ENCODE measurements around the gene CCNT1.
"Not testable (repeated sequence)": the region's sequence is repeated elsewhere in the genome, so short reads cannot be mapped to it uniquely, and the experiment has no call there.

The CCNT1 gene

GRCh38 chr12:48671231-48671856 lies 45.2 kb downstream of the CCNT1 start:
- Histone ChIP-seq H2AFZ (ENCODE audit: low read depth, low read length) (no peak overlapping the region), H3K9me3 (ENCODE audit: insufficient read depth, low read length) (no peaks in the 10 kb centered on the region), H4K20me1 (ENCODE audit: insufficient read depth, low read length) (no peaks in the 10 kb centered on the region), H3K4me3 (ENCODE audit: low read length) (no peak overlapping the region), H3K79me2 (ENCODE audit: low read length) (peaks cover 33% of the 10 kb centered on the region), H3K9ac (ENCODE audit: low read length) (no peak overlapping the region), H3K4me2 (ENCODE audit: low read length) (no peak overlapping the region), H3K27ac (ENCODE audit: low read length) (no peak overlapping the region), H3K4me1 (ENCODE audit: low read length) (no peaks in the 10 kb centered on the region), H3K36me3 (replicated peaks; ENCODE audit: low read depth, low read length) (peaks cover 42% of the 10 kb centered on the region), H3K27me3 (ENCODE audit: low read depth, low read length) (no peaks in the 10 kb centered on the region)
- TF ChIP-seq EZH2phosphoT487 (IDR thresholded peaks at IDR 0.05; ENCODE audit: low read depth) (no peak), CTCF (IDR thresholded peaks at IDR 0.05; ENCODE audit: low read depth, low read length) (no peak)

GRCh38 chr12:48668996-48669395 lies 47.5 kb downstream of the CCNT1 start:
- H3K4me1 ChIP-seq (ENCODE audit: low read length): no peaks in the 10 kb centered on the region
- no peaks in the 10 kb centered on the region for H4K20me1 ChIP-seq (ENCODE audit: insufficient read depth, low read length)
- H3K9me3 ChIP-seq (ENCODE audit: insufficient read depth, low read length): no peaks in the 10 kb centered on the region
- H3K79me2 ChIP-seq (ENCODE audit: low read length): peaks cover 10% of the 10 kb centered on the region
- H3K27me3 ChIP-seq (ENCODE audit: low read depth, low read length): no peaks in the 10 kb centered on the region
- no peak overlapping the region for H2AFZ ChIP-seq (ENCODE audit: low read depth, low read length)
- no peak overlapping the region for H3K4me3 ChIP-seq (ENCODE audit: low read length)
- H3K36me3 ChIP-seq (replicated peaks; ENCODE audit: low read depth, low read length): peaks cover 42% of the 10 kb centered on the region
- no peak overlapping the region for H3K27ac ChIP-seq (ENCODE audit: low read length)
- no peak for TF ChIP-seq EZH2phosphoT487 (IDR thresholded peaks at IDR 0.05; ENCODE audit: low read depth)
- TF ChIP-seq CTCF (IDR thresholded peaks at IDR 0.05; ENCODE audit: low read depth, low read length): no peak
- H3K4me2 ChIP-seq (ENCODE audit: low read length): no peak overlapping the region
- no peak overlapping the region for H3K9ac ChIP-seq (ENCODE audit: low read length)

- no peaks in the 10 kb centered on the region for H3K27me3 ChIP-seq (ENCODE audit: low read depth, low read length)
- no peak overlapping the region for H3K4me2 ChIP-seq (ENCODE audit: low read length)
- H2AFZ ChIP-seq (ENCODE audit: low read depth, low read length): no peak overlapping the region
- no peaks in the 10 kb centered on the region for H4K20me1 ChIP-seq (ENCODE audit: insufficient read depth, low read length)
- H3K4me3 ChIP-seq (ENCODE audit: low read length): no peak overlapping the region
- 0 out of 2 replicates have a peak, but pooled peaks cover 3% of the 10 kb centered on the region for H3K79me2 ChIP-seq (ENCODE audit: low read length)
- H3K9me3 ChIP-seq (ENCODE audit: insufficient read depth, low read length): no peaks in the 10 kb centered on the region
- peaks cover 53% of the 10 kb centered on the region for H3K36me3 ChIP-seq (replicated peaks; ENCODE audit: low read depth, low read length)
- TF ChIP-seq EZH2phosphoT487 (IDR thresholded peaks at IDR 0.05; ENCODE audit: low read depth): no peak
- no peak for TF ChIP-seq CTCF (IDR thresholded peaks at IDR 0.05; ENCODE audit: low read depth, low read length)
- H3K9ac ChIP-seq (ENCODE audit: low read length): no peak overlapping the region
- H3K27ac ChIP-seq (ENCODE audit: low read length): no peak overlapping the region
- no peaks in the 10 kb centered on the region for H3K4me1 ChIP-seq (ENCODE audit: low read length)
These were observed 56.6 kb downstream of the CCNT1 start for GRCh38 chr12:48659863-48660262.

GRCh38 chr12:48651681-48652080 lies 64.8 kb downstream of the CCNT1 start:
- H3K36me3 ChIP-seq (replicated peaks; ENCODE audit: low read depth, low read length): peaks cover 43% of the 10 kb centered on the region
- no peak overlapping the region for H2AFZ ChIP-seq (ENCODE audit: low read depth, low read length)
- no peaks in the 10 kb centered on the region for H3K79me2 ChIP-seq (ENCODE audit: low read length)
- H3K9ac ChIP-seq (ENCODE audit: low read length): no peak overlapping the region
- H3K4me2 ChIP-seq (ENCODE audit: low read length): no peak overlapping the region
- TF ChIP-seq CTCF (IDR thresholded peaks at IDR 0.05; ENCODE audit: low read depth, low read length) (no peak), EZH2phosphoT487 (IDR thresholded peaks at IDR 0.05; ENCODE audit: low read depth) (no peak)
- H4K20me1 ChIP-seq (ENCODE audit: insufficient read depth, low read length): no peaks in the 10 kb centered on the region
- no peaks in the 10 kb centered on the region for H3K27me3 ChIP-seq (ENCODE audit: low read depth, low read length)
- no peak overlapping the region for H3K4me3 ChIP-seq (ENCODE audit: low read length)
- no peak overlapping the region for H3K27ac ChIP-seq (ENCODE audit: low read length)
- H3K4me1 ChIP-seq (ENCODE audit: low read length): no peaks in the 10 kb centered on the region
- no peaks in the 10 kb centered on the region for H3K9me3 ChIP-seq (ENCODE audit: insufficient read depth, low read length)

GRCh38 chr12:48645354-48645753 lies 71.2 kb downstream of the CCNT1 start:
- H3K9ac ChIP-seq (ENCODE audit: low read length); H3K27me3 ChIP-seq (ENCODE audit: low read depth, low read length); H2AFZ ChIP-seq (ENCODE audit: low read depth, low read length); H3K4me1 ChIP-seq (ENCODE audit: low read length); H3K4me2 ChIP-seq (ENCODE audit: low read length); H3K79me2 ChIP-seq (ENCODE audit: low read length); H3K9me3 ChIP-seq (ENCODE audit: insufficient read depth, low read length); H4K20me1 ChIP-seq (ENCODE audit: insufficient read depth, low read length); H3K27ac ChIP-seq (ENCODE audit: low read length); H3K4me3 ChIP-seq (ENCODE audit: low read length): not testable (repeated sequence)
- H3K36me3 ChIP-seq (replicated peaks; ENCODE audit: low read depth, low read length): peaks cover 37% of the 10 kb centered on the region

Data from OCI-LY3 (cell line).